Prostate gland (tissue), 2 donors: Measurements from ENCODE around the gene ADAM8.

Experiments used
- CTCF ChIP-seq, 4 experiments: fragments of 200-600 bp in 2 of 4; fragments of 450-650 bp in 2 of 4; sonication (generic) in 2 of 4; IDR thresholded peaks; 1 replicate in 3 of 4; 2 replicates in 1 of 4; pipeline ENCODE4 v1.5.1; 2016 to 2019; ENCODE audit warnings: antibody characterized with exemption in 4 of 4, mild to moderate bottlenecking in 2 of 4, moderate library complexity in 2 of 4
- POLR2A ChIP-seq: fragments of 450-650 bp; IDR thresholded peaks from one replicate; pipeline ENCODE4 v1.6.1; 2016; ENCODE audit warnings: antibody characterized with exemption, mild to moderate bottlenecking
- POLR2AphosphoS5 ChIP-seq: sonication (generic); formaldehyde crosslinking; IDR thresholded peaks from one replicate; pipeline ENCODE4 v1.6.1; 2017; ENCODE audit warnings: antibody characterized with exemption

- TF ChIP-seq CTCF (IDR thresholded peaks at IDR 0.05): no peak
- no peak for TF ChIP-seq POLR2A
- no peak for TF ChIP-seq POLR2AphosphoS5
These were observed 38.8 kb downstream of the ADAM8 start, which contains the start of gene VENTX for GRCh38 chr10:133237588-133238465.
